B cell (primary cell): ENCODE measurements around the gene KRT6B.

ENCODE experiments used
- EZH2 ChIP-seq: IDR thresholded peaks from 2 replicates; pipeline ENCODE4 v1.6.1; 2012; ENCODE audit warnings: borderline replicate concordance, low read depth, mild to moderate bottlenecking, moderate library complexity, low read length; ENCODE audit not compliant: insufficient read depth, poor library complexity, severe bottlenecking
- TF ChIP-seq, protein P1 (sequence below): fragments of 200-600 bp; IDR thresholded peaks from one replicate; pipeline ENCODE4 v1.8.0; 2022; ENCODE audit warnings: antibody characterized with exemption, mild to moderate bottlenecking

DNA sequence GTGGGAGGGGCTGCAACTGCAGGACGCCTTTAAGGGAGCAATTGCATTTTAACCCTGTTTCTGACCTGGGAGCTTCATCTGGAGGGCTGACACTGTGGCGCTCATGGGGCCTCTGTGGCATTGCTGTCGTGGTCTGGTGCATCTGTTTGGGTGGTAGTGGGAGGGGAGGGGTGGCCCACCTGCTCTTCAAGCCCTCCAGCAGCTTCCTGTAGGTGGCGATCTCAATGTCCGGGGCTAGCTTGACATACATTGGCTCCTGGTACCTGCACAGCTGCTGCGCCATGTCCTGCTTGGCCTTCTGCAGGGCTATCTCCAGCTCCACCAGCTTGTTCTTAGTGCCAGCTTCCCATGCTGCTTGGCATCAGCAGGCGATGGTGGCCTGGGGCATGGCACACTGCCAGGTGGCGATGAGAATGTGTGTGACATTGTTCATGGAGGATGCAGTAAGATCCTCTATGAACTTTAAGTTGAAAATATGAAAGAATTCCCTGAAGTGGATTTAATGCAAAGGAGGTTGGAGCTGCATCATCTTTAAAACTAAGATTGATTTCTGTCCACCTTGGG is 38.1 kb downstream of the KRT6B start:
- TF ChIP-seq, protein P1, sequence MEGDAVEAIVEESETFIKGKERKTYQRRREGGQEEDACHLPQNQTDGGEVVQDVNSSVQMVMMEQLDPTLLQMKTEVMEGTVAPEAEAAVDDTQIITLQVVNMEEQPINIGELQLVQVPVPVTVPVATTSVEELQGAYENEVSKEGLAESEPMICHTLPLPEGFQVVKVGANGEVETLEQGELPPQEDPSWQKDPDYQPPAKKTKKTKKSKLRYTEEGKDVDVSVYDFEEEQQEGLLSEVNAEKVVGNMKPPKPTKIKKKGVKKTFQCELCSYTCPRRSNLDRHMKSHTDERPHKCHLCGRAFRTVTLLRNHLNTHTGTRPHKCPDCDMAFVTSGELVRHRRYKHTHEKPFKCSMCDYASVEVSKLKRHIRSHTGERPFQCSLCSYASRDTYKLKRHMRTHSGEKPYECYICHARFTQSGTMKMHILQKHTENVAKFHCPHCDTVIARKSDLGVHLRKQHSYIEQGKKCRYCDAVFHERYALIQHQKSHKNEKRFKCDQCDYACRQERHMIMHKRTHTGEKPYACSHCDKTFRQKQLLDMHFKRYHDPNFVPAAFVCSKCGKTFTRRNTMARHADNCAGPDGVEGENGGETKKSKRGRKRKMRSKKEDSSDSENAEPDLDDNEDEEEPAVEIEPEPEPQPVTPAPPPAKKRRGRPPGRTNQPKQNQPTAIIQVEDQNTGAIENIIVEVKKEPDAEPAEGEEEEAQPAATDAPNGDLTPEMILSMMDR, result no peak
- no peak for TF ChIP-seq EZH2
